ENCODE measurements around the gene GTF3C4. TPM values are rescaled to one million over a fixed set of nuclear protein-coding genes. Genes with fewer than 3 reads are reported as not detected.

GTF3C4 gene
- polyA plus RNA-seq, 1 donor from 2014 or later = 11.1 TPM

GRCh38 chr9:132694144-132694543, 23.9 kb downstream of the GTF3C4 start:
- Histone ChIP-seq H3K79me2 (replicated peaks; ENCODE audit: insufficient read depth, low read length) (no peaks in the 10 kb centered on the region), H3K27me3 (ENCODE audit: insufficient read depth, low read depth, low read length) (no peaks in the 10 kb centered on the region), H3K4me2 (ENCODE audit: low read length) (no peak overlapping the region), H3K36me3 (ENCODE audit: insufficient read depth, low read length) (peaks cover 4% of the 10 kb centered on the region), H3F3A (ENCODE audit: insufficient read depth, low read length, poor library complexity, severe bottlenecking) (no peaks in the 10 kb centered on the region), H3K4me3 (ENCODE audit: low read length) (no peak overlapping the region), H3K9ac (ENCODE audit: low read length) (no peak overlapping the region), H3K27ac (ENCODE audit: low read length) (no peak overlapping the region), H3K9me3 (ENCODE audit: low read length) (peaks cover 18% of the 10 kb centered on the region), H2AFZ (ENCODE audit: low read depth, low read length) (no peak overlapping the region), H3K9me2 (ENCODE audit: insufficient read depth, low read length) (no peaks in the 10 kb centered on the region), H4K20me1 (ENCODE audit: insufficient read depth) (no peaks in the 10 kb centered on the region)
- no peak for TF ChIP-seq MXI1 (conservative IDR thresholded peaks at IDR 0.05; ENCODE audit: poor library complexity, severe bottlenecking)
- no peak for TF ChIP-seq RAD21 (conservative IDR thresholded peaks at IDR 0.05)
- TF ChIP-seq EZH2 (IDR thresholded peaks at IDR 0.05; ENCODE audit: borderline replicate concordance, insufficient read depth, low read length, poor library complexity, severe bottlenecking) = no peak
- no peak for TF ChIP-seq EP300 (conservative IDR thresholded peaks at IDR 0.05; ENCODE audit: poor library complexity, severe bottlenecking)
- no peak for TF ChIP-seq REST (IDR thresholded peaks at IDR 0.05; ENCODE audit: borderline replicate concordance)
- no peak for TF ChIP-seq SMC3 (conservative IDR thresholded peaks at IDR 0.05; ENCODE audit: poor library complexity)
- no peak for TF ChIP-seq POLR2AphosphoS5 (IDR thresholded peaks at IDR 0.05)
- TF ChIP-seq TAF1 (IDR thresholded peaks at IDR 0.05; ENCODE audit: low read depth) = no peak
- no peak for TF ChIP-seq CTCF (IDR thresholded peaks at IDR 0.05; ENCODE audit: poor library complexity, severe bottlenecking)

GRCh38 chr9:132697230-132697629, 27.0 kb downstream of the GTF3C4 start:
- Histone ChIP-seq H3K79me2 (replicated peaks; ENCODE audit: insufficient read depth, low read length) (no peaks in the 10 kb centered on the region), H3K9me3 (ENCODE audit: low read length) (peaks cover 18% of the 10 kb centered on the region), H3K27ac (ENCODE audit: low read length) (no peak overlapping the region), H4K20me1 (ENCODE audit: insufficient read depth) (no peaks in the 10 kb centered on the region), H3K4me3 (ENCODE audit: low read length) (no peak overlapping the region), H3K9ac (ENCODE audit: low read length) (no peak overlapping the region), H3F3A (ENCODE audit: insufficient read depth, low read length, poor library complexity, severe bottlenecking) (no peaks in the 10 kb centered on the region), H2AFZ (ENCODE audit: low read depth, low read length) (no peak overlapping the region), H3K27me3 (ENCODE audit: insufficient read depth, low read depth, low read length) (no peaks in the 10 kb centered on the region), H3K9me2 (ENCODE audit: insufficient read depth, low read length) (no peaks in the 10 kb centered on the region), H3K36me3 (ENCODE audit: insufficient read depth, low read length) (no peaks in the 10 kb centered on the region), H3K4me2 (ENCODE audit: low read length) (no peak overlapping the region)
- no peak for TF ChIP-seq POLR2AphosphoS5 (IDR thresholded peaks at IDR 0.05)
- no peak for TF ChIP-seq EZH2 (IDR thresholded peaks at IDR 0.05; ENCODE audit: borderline replicate concordance, insufficient read depth, low read length, poor library complexity, severe bottlenecking)
- no peak for TF ChIP-seq TAF1 (IDR thresholded peaks at IDR 0.05; ENCODE audit: low read depth)
- no peak for TF ChIP-seq SMC3 (conservative IDR thresholded peaks at IDR 0.05; ENCODE audit: poor library complexity)
- TF ChIP-seq CTCF (IDR thresholded peaks at IDR 0.05; ENCODE audit: poor library complexity, severe bottlenecking) = no peak
- TF ChIP-seq REST (IDR thresholded peaks at IDR 0.05; ENCODE audit: borderline replicate concordance) = no peak
- TF ChIP-seq EP300 (conservative IDR thresholded peaks at IDR 0.05; ENCODE audit: poor library complexity, severe bottlenecking) = no peak
